HG03196 (cell line): ENCODE data around the gene C1orf159.
A peak's percentile ranks its signal among the peaks of the same experiment; 100 is the strongest.

ENCODE experiments used
- ATAC-seq: cut with Tn5 transposase; IDR thresholded peaks from one replicate; pipeline ENCODE4 v1.9.1; 2021; ENCODE audit not compliant: unreplicated experiment

Gene C1orf159

GRCh38 chr1:1132956-1133750 lies 17.3 kb upstream of the C1orf159 start:
- no peak for ATAC-seq

DNA sequence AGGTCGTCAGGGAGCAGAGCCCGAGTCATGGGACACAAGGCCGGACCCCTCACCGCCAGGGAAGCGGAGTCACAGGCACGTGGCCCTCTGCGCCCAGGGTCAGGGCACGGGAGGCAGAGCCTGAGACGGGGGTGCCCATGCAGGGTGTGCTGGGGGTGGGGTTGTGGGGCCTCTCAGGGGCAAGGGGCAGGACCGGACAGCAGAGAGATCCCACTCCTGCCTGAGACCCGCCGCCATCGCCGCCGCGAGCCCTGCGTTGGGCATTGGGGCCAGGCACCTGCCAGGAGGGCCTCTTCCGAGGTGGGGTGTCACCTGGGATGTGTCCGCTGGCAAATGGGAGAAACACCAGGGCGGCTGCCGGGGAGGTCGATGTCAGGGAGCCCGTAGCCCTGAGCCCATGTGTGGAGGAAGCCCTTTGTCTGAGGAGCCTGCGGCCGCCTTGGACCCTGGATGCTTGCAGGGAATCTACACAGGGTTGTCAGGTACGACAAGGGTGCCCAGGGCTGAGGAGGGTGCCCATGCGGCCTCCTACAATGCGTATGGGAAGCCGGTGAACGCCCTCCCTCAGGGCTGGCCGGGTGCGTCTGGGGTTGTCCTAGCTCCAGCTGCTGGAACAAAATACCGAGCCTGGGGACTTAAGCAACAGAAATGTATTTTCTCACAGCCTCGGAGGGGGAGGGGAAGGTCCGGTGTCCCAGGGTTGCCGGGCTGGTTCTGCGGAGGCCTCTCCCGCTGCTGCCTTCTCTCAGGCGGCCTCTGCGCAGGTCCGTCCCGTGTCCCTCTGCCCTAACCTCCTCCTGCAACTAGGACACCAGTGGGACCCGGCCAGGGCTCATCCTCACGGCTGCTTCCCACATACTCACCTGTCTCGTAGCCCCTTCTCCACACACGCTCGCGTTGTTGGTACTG lies 16.4 kb upstream of the C1orf159 start:
- no peak for ATAC-seq

DNA sequence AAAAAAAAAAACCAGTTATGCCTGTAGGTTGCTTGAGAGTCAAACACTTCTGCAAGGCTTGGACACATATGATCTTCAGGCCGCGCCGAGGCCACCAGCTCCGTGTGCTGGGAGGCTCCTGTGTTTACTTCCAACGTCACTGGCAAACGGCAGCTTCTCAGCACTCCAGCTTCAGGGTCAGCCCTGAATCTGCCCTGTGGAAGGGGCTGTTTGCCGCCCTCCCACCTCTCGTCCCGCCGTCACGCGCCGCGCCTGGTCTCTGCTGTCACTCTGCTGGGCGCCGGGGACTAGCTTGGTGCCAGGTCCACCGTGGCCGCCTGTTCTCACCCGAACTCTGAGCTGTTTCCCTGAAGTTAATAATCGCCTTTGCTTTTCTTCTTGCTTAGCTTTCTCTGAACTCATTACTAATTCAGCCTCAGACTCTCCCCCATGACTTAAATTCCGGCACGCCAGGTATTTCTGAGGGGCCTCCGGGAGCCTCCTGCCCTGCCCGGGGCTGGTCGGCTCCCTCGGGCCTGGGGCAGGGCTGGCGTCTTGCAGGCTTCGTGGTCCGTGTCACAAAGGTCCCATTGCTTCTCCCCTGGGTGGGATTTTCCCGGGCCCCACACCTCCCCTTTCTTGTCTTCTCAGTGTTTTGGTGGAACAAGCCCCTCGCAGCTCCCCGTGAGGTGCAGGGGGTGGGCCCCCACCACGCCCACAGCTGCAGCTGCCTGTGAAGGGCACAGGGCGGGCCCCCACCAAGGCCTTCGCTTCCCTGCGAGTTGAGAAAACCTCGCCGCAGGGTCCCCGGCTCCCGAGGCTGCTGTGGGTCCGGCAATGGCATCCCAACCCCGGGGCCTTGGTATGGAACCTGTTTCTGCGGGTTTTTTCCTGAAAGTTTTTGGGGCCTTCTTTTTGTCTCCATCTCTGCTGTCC lies 14.6 kb upstream of the C1orf159 start:
- no peak for ATAC-seq

DNA sequence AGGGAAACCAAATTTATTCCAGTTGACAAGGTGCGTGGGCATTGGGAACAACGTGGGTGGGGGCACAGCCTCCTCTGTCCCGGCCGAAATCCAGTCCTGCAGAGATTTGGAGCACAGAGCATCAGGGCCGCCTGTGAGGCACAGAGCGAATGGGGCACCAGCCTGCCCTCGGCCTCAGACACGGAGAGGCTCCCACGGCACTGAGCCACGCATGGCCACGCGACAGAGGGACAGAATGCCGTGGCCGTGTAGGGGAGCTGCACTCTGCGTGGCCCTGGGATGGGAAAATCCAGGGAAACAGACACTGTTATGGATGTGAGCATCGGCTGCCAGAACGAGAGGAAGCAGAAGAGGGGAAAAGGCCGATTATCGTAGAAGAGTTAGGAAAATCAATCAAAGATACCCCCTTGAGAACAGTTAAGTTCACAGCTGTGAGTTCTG lies 13.5 kb upstream of the C1orf159 start:
- ATAC-seq = no peak

DNA sequence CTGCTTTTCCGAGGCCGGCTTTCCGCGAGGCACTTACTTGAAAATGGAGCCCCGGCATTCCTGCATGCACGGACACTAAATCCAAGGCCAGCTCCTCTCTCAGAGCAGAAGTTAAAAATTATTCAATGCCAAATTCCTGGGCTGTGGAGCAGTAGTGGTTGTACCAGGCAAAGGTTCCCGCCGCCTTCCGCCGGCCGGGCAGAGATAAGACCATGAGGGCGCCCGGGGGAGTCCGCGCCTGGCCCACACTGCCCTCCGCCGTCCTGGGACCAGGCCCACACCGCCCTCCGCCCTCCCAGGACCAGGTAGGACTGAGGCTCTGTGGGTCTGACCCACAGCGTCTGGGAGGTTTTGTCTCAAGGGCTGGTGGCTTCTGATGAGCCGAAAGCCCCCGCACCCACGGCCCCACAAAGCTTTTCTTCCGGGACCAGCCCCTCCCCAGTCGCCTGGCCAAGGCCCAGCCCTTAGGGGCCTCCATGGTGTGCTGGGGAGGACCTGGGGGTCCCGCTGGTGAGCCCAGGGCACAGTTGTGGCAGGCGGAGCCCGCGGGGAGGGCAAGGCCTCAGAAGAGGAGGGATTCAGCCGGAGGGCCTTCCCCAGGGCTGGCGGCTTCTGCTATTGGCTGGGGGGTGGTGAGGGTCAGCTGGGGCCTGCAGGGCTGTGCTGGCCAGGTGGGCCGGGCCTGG lies 12.7 kb upstream of the C1orf159 start:
- no peak for ATAC-seq

DNA sequence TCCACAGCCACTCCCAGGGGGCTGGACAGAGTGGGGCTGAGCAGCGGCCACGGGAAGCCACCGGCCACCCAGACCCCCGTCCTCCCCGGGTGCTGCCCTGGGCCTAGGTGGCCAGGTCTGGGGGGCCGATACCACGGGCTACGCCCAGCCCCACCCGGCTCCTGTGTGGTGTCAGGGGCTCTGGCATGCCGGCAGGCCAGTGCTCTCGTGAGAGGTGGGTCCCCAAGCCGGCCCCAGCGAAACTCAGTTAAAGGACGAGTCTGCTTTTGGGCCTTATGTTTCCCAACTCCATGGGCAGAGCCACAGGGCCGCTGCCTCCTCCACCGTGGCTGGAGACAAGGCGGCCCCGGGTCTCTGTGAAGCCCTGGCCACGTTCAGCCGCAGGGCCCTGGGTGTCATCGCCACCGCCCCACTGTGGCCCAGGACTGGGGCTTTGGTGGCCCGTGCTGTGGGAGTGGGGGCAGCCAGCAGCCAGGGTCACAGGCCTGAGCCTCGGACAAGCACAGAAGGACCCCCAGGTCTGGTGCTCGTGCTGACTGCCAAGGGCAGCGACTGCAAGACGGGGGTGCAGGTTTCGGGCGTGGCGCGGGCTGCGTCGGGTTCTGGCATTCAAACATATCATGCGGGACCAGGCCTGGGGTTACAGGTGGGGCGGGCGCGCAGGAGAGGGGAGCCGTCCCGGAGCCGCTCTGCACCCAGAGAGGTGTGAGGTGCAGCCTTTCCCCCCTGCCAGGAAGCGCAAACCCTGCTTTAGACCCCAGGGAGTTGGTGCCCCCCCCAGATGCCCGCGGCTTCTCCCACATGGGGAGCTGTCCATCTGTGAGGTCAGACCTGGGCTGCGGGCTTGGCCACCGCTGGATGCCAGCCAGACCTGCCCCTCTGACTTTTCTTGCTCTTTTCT lies 11.9 kb upstream of the C1orf159 start:
- no peak for ATAC-seq

DNA sequence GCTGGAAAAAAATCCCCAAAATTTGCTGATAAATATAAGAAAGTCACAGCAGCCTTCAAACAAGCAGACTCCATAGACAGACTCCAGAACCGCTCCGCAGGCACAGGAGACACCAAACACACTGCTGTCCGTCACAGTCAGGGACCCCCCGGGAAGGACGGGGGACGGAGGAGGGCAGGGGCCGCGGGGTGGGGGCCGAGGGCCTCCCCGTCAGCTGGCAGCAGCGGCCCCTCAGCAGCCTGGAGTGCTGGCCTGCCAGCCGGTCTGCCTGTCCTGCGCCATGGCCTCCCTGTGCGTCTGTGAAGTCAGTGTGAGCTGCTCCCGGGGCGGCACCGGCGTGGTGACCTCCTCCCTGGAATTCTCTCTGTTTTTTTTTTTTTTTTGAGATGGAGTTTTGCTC lies 10.1 kb upstream of the C1orf159 start:
- ATAC-seq = no peak

- ATAC-seq = no peak
Observed at GRCh38 chr1:1124786-1125642, 9.1 kb upstream of the C1orf159 start.

DNA sequence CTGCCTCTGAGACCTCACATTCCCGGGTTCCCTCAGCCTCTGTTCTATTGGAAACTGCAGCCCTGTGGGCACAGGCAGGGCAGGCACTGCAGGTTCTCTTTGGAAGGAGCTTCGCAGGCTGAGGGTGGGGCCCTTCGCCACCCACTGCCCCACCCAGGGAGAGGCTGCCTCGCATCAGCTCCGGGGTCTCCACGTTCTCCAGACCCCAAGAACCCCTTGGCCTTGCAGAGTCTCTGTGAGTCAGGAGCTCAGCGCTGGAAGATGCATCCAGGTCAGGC lies 8.6 kb upstream of the C1orf159 start:
- ATAC-seq = no peak

GRCh38 chr1:1123581-1124507 lies 8.0 kb upstream of the C1orf159 start:
- ATAC-seq = no peak

- ATAC-seq = no peak
Observed at GRCh38 chr1:1122981-1123480, 7.1 kb upstream of the C1orf159 start.

GRCh38 chr1:1122078-1122811 lies 6.4 kb upstream of the C1orf159 start:
- ATAC-seq = peak; percentile 56

DNA sequence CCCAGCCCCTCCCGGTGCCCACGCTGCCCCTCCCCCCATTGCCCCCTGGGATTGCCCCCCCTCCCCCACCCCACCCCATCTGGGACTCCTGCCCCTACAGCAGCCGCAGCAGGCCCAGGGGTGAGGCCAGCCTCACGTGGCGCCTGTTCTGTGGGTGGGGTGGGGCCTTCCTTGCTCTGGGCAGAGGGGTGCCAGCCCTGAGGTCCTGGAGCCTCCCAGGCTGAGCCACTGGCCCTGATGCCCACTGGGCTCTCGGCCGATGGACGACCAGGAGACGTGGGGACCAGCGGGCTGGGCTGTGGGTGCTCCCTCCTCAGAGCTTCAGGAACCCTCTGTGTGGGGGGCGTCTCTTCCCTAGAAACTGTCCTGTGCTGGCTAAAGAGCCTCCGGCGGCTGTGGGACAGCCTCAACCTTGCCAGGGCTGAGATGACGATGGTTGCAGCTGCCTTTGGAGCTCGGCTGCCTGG lies 5.8 kb upstream of the C1orf159 start:
- no peak for ATAC-seq

DNA sequence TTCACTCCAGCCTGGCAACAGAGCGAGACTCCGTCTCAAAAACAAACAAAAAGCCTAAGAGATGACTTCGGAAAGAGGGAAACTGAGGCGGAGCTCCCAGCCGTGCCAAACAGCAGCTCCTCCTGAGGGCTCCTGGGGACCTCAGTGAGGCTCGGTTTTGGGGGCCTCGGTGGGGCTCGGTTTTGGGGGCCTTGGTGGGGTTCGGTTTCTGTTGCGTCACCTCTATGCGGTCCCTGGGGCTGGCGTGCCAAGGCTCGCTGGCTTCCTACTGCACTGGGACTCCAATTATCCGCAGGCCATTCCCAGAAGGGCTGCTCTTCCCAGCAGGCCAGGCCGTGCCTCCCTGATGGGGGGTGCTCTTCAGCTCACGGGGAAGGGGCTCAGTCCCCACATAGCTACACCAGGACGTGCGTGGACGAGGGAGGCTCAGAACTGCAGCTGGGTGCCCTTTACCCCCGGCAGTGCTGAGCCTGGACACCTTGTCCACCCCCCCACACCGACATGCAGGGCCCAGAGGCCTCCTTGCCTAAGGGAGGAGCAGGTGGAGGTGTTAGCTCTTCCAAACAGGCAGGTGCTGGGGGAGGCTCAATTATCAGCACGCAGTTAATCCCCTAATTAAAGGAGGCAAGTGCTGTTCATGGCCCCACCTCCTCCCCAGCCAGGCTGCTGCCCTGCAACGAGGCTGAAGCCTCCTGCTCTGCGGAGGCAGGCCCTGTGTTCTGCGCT lies 5.1 kb upstream of the C1orf159 start:
- ATAC-seq = no peak

GRCh38 chr1:1120096-1120495 lies 4.2 kb upstream of the C1orf159 start:
- ATAC-seq = no peak

DNA sequence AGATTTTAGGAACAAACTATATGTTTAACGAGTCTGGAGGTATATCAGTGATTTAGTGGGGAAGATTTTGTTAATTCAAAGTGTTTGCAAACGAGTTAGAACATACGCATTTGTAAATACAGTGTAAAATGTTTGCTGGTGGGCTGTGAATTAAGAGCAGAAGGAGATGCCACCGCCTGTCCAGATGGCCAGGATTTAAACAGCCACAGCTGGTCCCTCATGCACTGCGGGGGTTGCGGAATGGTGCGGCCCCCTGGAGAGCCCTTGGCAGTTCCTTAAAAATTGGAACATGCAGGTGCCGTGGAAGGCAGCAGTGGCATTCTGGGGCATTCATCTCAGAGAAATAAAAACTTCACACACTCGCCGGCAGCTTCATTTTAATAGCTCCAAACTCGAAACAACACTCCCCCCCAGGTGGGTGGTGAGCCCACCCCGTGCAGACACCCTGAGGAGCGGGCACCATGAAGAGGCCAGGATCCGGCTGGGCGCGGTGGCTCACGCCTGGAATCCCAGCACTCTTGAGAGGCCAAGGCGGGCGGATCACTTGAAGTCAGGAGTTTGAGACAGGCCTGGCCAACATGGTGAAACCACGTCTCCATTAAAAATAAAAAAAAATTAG lies 3.5 kb upstream of the C1orf159 start:
- ATAC-seq = no peak
